Endodermal cell (in vitro differentiated cells): ENCODE results near the gene TRERF1. TPM values are rescaled to one million over a fixed set of nuclear protein-coding genes. Genes with fewer than 3 reads are reported as not detected.

ENCODE experiments used
- DNase-seq: peaks from one replicate; pipeline ENCODE4 v3.0.0-alpha.2; 2017
- H3K27ac ChIP-seq: 2 replicates; pipeline ENCODE4 v1.5.1; 2013; ENCODE audit warnings: mild to moderate bottlenecking, low read depth, low read length, moderate library complexity
- H3K27me3 ChIP-seq: 2 replicates; pipeline ENCODE4 v1.6.1; 2013; ENCODE audit warnings: mild to moderate bottlenecking, low read length, moderate library complexity; ENCODE audit not compliant: insufficient read depth, control insufficient read depth, poor library complexity, severe bottlenecking
- H3K36me3 ChIP-seq: 2 replicates; pipeline ENCODE4 v1.7.0; 2013; ENCODE audit warnings: mild to moderate bottlenecking, low read length, moderate library complexity; ENCODE audit not compliant: control insufficient read depth, insufficient read depth
- H3K4me1 ChIP-seq: one replicate; pipeline ENCODE4 v1.7.0; 2013; ENCODE audit warnings: low read length; ENCODE audit not compliant: control insufficient read depth, insufficient read depth
- H3K4me3 ChIP-seq: 2 replicates; pipeline ENCODE4 v1.5.1; 2013; ENCODE audit warnings: mild to moderate bottlenecking, low read length, moderate library complexity
- H3K9ac ChIP-seq: 2 replicates; pipeline ENCODE4 v1.6.1; 2013; ENCODE audit warnings: mild to moderate bottlenecking, low read length, moderate library complexity; ENCODE audit not compliant: poor library complexity, severe bottlenecking; ENCODE audit errors: extremely low read depth
- H3K9me3 ChIP-seq: 2 replicates; pipeline ENCODE4 v1.6.1; 2013; ENCODE audit warnings: mild to moderate bottlenecking, low read length, moderate library complexity; ENCODE audit not compliant: control insufficient read depth
- H3K27ac Mint-ChIP-seq: 2 replicates; pipeline ENCODE4 v1.8.0; 2020; ENCODE audit warnings: mixed read lengths
- H3K27me3 Mint-ChIP-seq: 2 replicates; pipeline ENCODE4 v1.8.0; 2021; ENCODE audit warnings: mild to moderate bottlenecking, mixed read lengths; ENCODE audit not compliant: insufficient read depth
- H3K36me3 Mint-ChIP-seq: 2 replicates; pipeline ENCODE4 v1.8.0; 2020; ENCODE audit warnings: low read depth, mixed read lengths
- H3K4me1 Mint-ChIP-seq: 2 replicates; pipeline ENCODE4 v1.8.0; 2020; ENCODE audit warnings: mixed read lengths
- H3K4me3 Mint-ChIP-seq: 2 replicates; pipeline ENCODE4 v1.8.0; 2020; ENCODE audit warnings: mild to moderate bottlenecking, moderate library complexity, mixed read lengths
- H3K9me3 Mint-ChIP-seq: 2 replicates; pipeline ENCODE4 v1.8.0; 2020; ENCODE audit warnings: mild to moderate bottlenecking, mixed read lengths
- WGBS, 2 experiments: methylation state at CpG; one replicate each; pipeline versions ENCODE4 v1.1.5 to v1.1.7; 2013; ENCODE audit warnings: missing lambda C conversion rate in 2 of 2, mixed read lengths in 1 of 2; ENCODE audit not compliant: insufficient coverage in 1 of 2, insufficient read length in 1 of 2; 5-methylcytosine and 5-hydroxymethylcytosine counted together
- total RNA-seq, 2 donors: library from RNA; stranded (reverse); fragmentation: NEBNext Ultra II Directional in 1 of 2; extraction: Animal tissue kit (Norgen Biotek cat#: 25700) in 1 of 2; gene quantifications; 2 replicates in 1 of 2; 3 replicates in 1 of 2; pipeline ENCODE4 v1.2.1, GENCODE V29; 2021
- TF ChIP-seq, protein P1 (sequence below): fragments of 200-600 bp; sonication (generic); conservative IDR thresholded peaks from 2 replicates; pipeline ENCODE4 v1.5.0; 2021; ENCODE audit warnings: antibody characterized with exemption, mild to moderate bottlenecking

TRERF1 gene
- total RNA-seq, 2 donors from 2014 or later, result 4.7 to 5.3 TPM

DNA sequence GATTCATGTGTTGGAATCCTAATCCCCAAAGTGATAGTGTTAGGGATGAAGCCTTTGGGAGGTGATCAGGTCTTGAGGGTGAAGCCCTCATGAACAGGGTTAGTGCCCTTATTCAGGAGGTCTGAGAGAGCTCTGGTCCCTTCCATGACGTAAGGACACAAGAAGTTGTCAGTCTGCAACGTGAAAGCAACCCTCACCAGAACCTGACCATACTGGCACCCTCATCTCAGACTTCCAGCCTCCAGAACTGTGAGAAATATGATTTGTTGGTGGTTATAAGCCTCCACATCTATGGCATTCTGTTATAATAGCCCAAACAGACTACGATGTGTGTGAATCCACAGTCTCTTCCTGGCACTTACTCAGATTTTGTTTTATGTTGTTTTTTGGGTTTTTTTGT lies 90.7 kb downstream of the TRERF1 start:
- Histone ChIP-seq H3K36me3 (no peaks in the 10 kb centered on the region), H3K4me1 (no peaks in the 10 kb centered on the region), H3K27me3 (no peaks in the 10 kb centered on the region), H3K4me3 (no peak overlapping the region), H3K27ac (no peak overlapping the region), H3K9me3 (no peaks in the 10 kb centered on the region), H3K9ac (no peak overlapping the region)
- 83 to 95% methylated on average over 2 to 3 of the region's 3 CpGs for WGBS, 2 experiments
- Mint-ChIP-seq H3K36me3 (no peaks in the 10 kb centered on the region), H3K9me3 (no peaks in the 10 kb centered on the region), H3K27ac (no peak overlapping the region), H3K4me1 (no peaks in the 10 kb centered on the region), H3K4me3 (no peak overlapping the region), H3K27me3 (no peaks in the 10 kb centered on the region)
- TF ChIP-seq, protein P1, sequence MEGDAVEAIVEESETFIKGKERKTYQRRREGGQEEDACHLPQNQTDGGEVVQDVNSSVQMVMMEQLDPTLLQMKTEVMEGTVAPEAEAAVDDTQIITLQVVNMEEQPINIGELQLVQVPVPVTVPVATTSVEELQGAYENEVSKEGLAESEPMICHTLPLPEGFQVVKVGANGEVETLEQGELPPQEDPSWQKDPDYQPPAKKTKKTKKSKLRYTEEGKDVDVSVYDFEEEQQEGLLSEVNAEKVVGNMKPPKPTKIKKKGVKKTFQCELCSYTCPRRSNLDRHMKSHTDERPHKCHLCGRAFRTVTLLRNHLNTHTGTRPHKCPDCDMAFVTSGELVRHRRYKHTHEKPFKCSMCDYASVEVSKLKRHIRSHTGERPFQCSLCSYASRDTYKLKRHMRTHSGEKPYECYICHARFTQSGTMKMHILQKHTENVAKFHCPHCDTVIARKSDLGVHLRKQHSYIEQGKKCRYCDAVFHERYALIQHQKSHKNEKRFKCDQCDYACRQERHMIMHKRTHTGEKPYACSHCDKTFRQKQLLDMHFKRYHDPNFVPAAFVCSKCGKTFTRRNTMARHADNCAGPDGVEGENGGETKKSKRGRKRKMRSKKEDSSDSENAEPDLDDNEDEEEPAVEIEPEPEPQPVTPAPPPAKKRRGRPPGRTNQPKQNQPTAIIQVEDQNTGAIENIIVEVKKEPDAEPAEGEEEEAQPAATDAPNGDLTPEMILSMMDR, result no peak
- DNase-seq, result no peak

DNA sequence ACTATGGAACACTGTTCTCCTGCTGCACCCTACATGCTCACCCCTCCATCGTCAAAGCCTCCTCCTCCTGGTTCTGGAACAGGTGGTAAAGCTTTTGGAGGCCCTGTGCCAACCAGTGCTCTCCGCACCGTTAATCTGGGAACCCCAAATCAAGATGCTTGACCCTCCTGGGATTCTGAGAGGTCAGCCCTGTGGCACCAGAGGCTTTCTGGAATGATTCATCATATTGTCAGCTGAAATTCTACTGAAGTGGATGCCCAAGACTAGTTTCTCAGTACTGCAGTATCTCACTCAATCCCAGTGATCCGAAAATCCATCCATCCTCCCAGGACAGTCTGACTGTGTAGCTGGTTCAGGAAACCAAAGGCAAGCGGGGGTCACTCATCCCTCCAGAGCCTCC lies 92.7 kb downstream of the TRERF1 start:
- H3K27me3 ChIP-seq, result no peaks in the 10 kb centered on the region
- no peak for DNase-seq
- H3K36me3 ChIP-seq, result no peaks in the 10 kb centered on the region
- no peak overlapping the region for H3K4me3 ChIP-seq
- WGBS, 2 experiments, result 85 to 91% methylated on average over 3 to 5 of the region's 5 CpGs
- TF ChIP-seq, protein P1, result no peak
- H3K9me3 ChIP-seq, result no peaks in the 10 kb centered on the region
- no peaks in the 10 kb centered on the region for H3K36me3 Mint-ChIP-seq
- no peaks in the 10 kb centered on the region for H3K4me1 ChIP-seq
- H3K9ac ChIP-seq, result no peak overlapping the region
- no peaks in the 10 kb centered on the region for H3K9me3 Mint-ChIP-seq
- no peak overlapping the region for H3K4me3 Mint-ChIP-seq
- H3K4me1 Mint-ChIP-seq, result no peaks in the 10 kb centered on the region
- H3K27ac Mint-ChIP-seq, result no peak overlapping the region
- no peak overlapping the region for H3K27ac ChIP-seq
- no peaks in the 10 kb centered on the region for H3K27me3 Mint-ChIP-seq

DNA sequence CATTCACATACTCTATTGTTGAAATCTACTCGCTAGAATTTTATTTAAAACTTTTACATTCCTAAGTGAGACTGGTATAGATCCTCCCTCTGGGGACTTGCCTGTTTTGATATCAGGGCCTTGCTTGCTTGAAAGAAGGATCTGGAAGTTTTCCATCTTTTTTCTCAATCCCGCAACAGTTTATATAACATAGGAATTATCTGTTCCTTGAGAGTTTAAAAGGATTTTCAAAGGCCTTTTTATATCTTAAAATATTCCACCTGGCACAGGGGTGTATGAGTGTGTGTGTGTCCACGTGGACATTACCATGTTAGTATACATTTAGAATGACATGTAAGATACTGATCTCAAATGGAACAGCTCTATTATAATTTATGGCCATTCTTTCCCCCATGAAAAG lies 96.3 kb downstream of the TRERF1 start:
- no peak overlapping the region for H3K9ac ChIP-seq
- no peaks in the 10 kb centered on the region for H3K4me1 ChIP-seq
- Mint-ChIP-seq H3K9me3 (no peaks in the 10 kb centered on the region), H3K27ac (no peak overlapping the region), H3K27me3 (no peaks in the 10 kb centered on the region), H3K4me3 (no peak overlapping the region), H3K4me1 (no peaks in the 10 kb centered on the region), H3K36me3 (no peaks in the 10 kb centered on the region)
- H3K27me3 ChIP-seq, result no peaks in the 10 kb centered on the region
- no peaks in the 10 kb centered on the region for H3K36me3 ChIP-seq
- no peaks in the 10 kb centered on the region for H3K9me3 ChIP-seq
- no peak for DNase-seq
- H3K4me3 ChIP-seq, result no peak overlapping the region
- WGBS, 2 experiments, result 100% methylated on average over 2 of the region's 3 CpGs; no CpG with 5 or more reads in 1 of the 2 experiments
- H3K27ac ChIP-seq, result no peak overlapping the region
- TF ChIP-seq, protein P1, result no peak
